GM19468 (cell line): Measurements from ENCODE around the gene MTRF1.
"Not testable (repeated sequence)": the region's sequence is repeated elsewhere in the genome, so short reads cannot be mapped to it uniquely, and the experiment has no call there.

Experiments used
- ATAC-seq: cut with Tn5 transposase; IDR thresholded peaks from one replicate; pipeline ENCODE4 v1.9.1; 2021; ENCODE audit warnings: mild to moderate bottlenecking, moderate library complexity, moderate number of reproducible peaks; ENCODE audit not compliant: unreplicated experiment; ENCODE audit errors: extremely low read depth

Gene MTRF1

DNA sequence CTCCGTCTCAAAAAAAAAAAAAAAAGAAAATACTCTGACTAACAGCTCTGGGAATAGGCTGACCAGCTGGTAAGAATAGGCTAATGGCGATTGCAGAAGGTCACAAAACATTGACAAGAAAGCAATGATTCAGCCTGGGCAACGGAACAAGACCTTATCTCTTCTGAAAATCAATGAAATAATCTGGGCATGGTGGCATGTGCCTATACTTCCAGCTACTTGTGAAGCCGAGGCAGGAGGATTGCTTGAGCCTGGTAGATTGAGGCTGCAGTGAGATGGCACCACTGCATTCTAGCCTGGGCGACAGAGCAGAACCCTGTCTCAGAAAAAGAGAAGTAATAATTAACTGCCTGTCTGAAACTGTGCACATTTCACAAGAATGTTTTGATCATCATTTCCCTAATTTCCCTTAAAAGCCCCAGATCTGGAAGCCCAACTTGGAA lies 18.8 kb upstream of the MTRF1 start:
- no peak for ATAC-seq

DNA sequence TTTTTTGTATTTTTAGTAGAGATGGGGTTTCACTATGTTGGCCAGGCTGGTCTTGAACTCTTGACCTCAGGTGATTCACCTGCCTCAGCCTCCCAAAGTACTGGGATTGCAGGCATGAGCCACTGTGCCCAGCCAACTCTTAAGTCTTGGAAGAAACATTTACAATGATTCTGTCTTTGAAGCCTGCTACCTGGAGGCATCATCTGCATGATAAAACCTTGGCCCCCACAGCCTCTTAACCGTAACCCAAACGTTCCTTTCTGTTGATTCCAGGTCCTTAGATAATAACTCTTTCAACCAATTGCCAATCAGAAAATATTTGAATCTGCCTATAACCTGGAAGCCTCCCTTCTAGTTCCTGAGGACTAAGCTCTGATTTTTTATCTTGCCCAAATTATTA lies 15.8 kb upstream of the MTRF1 start:
- ATAC-seq = not testable (repeated sequence)

DNA sequence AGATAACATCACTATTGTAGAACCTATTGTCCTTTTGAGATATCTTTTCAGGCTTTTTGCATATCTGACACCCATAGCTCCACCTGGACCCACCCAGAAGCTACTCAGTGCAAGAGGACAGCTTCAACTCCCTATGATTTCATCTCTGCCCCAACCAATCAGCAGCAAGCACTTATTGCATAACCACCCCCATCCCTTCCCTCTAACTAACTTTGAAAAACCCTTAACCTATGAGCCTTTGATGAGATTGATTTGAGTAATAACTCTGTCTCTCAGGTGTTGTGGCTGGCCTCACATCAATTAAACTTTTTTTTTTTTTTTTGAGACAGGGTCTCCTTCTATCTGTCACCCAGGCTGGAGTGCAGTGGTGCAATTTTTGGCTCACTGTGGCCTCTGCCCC lies 13.4 kb upstream of the MTRF1 start:
- ATAC-seq = no peak

DNA sequence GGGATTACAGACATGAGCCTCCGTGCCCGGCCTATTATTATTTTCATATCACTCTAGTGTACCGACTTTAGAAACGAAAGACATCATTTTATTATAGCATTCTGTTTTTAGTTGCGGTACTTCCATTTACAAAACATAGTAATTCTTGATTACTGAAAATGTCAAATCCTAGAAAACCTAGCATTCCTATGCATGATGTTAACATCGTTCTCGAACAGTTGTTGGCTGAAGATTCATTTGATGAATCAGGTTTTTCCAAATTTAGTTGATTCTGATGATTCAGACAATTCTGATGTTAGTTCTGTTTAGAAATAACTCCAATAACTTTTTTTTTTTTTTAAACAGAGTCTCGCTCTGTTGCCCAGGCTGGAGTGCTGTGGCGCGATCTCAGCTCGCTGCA lies 11.5 kb upstream of the MTRF1 start:
- ATAC-seq = no peak

DNA sequence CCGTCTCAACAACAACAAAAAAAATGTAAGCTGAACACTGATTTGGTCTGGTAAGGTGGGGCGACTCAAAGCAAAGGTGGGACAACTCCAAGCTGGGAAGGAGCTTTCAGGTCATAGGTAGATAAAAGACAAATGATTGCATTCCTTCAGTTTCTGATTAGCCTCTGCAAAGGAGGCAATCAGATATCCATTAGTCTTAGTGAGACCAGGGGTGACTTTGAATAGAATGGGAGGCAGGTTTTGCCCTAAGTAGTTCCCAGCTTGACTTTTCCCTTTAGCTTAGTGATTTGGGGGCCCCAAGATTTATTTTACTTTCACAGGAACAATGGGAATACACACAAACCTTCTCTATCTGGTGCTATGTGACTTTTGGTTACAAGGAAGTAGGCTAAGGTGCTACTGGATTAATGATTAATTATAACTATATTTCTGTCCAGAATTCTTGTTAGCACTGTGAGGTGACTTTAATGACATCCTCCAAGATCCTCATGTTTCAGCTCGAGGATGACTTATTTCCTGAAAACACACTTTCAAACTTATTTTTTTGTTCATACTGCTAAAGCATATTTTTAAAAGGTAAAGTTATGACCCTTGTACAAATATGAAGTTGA lies 10.6 kb upstream of the MTRF1 start:
- no peak for ATAC-seq

DNA sequence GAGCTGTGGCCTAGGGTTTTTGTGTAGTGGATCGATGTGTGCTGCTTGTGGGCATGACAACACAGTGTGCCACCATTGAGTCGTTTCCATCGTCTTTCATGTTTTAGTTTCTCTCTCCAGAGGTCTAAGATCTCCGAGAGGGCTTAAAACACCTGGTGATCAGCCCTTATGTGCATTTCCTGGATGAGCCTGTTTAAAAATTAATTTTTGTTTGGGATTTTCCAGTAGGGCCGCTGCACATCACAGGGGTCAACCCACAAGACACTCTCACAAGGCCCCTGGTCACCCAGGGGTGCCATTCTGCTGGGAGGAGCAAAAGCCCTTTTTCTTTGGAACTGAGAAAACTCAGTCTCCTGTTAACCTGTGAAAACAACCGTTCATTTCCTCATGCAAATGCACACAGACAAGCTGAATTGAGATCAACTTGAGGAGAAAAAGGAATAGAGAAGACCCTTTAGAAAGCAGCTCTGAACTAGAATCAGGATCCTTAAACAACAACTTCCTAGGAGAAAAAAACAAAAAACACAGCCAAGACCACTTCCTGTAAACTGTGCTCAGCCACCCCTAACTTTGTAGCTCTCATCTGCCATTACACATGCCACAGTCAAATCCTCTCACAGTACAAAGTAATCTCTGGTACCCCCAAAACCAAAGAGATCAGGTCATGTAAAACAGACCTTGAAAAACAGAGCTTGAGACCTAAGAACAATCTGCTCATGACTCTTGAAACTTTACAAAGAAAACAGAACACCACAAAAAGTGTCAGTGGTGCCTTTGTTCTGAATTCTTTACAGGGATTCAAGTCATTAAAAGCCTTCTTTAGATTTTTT lies 8.3 kb upstream of the MTRF1 start:
- ATAC-seq = no peak

DNA sequence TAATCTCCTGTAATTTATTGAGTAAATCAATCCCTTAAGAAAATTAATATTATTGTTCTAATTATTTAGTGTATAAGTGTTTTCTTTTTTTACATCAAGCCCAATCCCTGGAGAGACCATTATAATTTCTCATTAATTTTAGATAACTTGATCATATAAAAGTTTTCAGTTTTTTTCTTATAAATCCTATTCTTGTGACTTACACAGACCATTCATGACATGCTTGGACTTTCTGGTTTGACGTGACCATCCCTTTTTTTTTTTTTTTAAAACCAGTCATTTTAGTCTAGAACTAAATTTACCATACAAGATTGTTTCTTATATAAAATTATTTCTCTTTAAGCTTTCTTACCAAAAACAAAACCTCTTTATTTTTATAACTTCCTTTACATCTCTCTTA lies 5.4 kb upstream of the MTRF1 start:
- ATAC-seq = no peak

DNA sequence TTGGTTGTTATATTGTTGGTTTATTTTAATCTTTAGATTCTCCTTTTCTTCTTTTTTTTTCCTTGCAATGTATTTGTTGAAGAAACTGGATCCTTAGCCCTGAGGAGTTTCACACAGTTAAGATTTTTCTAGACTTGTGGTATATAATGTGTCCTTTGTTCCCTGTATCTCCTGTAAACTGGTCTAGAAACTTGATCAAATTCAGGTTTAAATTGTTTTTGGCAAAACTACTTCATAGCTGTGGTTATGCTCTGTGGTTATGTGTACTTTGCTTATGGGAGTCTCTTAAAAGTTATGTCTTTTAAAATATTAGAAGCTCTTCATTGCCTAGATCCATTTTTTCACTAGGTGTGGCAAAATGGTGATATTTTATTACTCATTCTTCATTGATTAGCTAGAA lies 3.7 kb upstream of the MTRF1 start:
- ATAC-seq = no peak

DNA sequence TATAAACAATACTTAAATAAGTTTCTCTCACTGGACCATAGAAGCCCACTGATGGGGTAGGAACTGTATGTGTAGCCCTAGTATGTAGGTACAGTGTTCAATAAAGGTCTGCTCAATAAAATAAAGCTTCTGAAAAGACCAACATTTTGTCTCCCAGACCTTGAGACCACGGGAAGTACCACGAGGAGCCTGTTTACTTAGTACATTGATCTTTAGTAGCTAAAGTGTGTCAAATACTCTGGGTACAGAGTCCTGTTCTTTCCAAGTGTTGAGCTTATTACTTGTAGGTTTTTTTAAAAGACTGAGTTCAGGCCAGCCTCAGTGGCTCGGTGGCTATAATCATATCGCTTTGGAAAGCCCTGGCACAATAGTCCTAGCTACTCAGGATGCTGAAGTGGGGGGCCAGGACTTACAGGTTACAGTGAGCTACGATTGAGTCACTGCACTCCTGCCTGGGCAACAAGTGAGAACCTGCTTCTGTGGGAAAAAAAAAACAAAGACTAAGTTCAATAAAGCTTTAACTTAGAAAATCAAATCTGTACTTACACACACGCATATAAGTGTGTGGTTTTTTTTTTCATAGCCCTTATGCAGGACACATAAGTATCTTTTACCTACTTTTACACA lies 3.4 kb downstream of the MTRF1 start:
- no peak for ATAC-seq

DNA sequence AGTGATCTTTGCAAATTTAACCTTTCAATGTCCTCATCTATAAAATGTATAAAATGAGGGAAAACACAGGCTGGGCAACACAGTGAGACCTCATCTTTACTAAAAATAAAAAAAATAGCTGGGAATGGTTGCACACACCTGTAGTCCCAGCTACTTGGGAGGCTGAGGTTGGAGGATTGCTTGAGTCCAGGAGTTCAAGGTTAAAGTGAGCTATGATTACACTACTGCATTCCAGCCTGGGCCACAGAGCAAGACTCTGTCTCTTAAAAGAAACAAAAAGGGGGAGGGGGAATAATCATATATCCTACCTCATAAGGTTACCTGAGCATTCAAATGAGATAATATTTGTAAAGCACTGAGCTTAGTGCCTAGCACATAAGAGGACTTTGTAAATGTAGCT lies 5.8 kb downstream of the MTRF1 start:
- ATAC-seq = no peak

DNA sequence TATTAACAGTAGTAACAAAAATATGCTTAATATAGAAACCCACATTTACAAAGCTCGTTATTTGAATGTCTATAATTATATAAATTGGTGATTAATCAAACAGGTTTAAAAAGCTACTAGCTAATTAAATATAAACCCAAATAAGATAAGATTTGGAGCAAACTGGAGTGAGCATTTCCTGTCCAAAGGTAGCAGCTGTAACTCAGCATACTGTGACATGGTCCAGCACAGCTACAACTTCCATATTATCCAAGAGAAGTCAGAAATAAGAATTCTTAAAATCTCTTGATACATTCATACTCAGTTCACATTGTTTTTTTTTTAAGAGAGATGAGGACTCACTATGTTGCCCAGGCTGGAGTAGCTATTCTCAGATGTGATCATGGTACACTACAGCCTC lies 8.5 kb downstream of the MTRF1 start:
- ATAC-seq = no peak

DNA sequence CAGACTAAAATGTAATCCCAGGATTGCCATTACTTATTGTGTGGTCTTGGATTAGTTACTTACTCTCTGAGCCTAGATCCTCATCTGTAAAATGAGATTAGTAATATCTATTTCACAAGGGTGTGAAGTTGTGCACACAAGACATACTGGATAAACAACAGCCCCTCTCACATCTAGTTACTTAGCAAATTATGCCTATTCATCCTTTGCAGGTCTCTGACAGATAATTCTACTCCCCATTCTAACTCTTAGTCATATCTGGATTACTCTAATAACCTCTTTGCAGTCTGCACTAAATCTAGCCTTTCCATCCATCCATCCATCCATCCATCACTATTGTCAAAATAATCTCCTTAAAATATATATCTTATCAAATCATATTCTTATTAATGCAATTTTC lies 12.4 kb downstream of the MTRF1 start:
- no peak for ATAC-seq

DNA sequence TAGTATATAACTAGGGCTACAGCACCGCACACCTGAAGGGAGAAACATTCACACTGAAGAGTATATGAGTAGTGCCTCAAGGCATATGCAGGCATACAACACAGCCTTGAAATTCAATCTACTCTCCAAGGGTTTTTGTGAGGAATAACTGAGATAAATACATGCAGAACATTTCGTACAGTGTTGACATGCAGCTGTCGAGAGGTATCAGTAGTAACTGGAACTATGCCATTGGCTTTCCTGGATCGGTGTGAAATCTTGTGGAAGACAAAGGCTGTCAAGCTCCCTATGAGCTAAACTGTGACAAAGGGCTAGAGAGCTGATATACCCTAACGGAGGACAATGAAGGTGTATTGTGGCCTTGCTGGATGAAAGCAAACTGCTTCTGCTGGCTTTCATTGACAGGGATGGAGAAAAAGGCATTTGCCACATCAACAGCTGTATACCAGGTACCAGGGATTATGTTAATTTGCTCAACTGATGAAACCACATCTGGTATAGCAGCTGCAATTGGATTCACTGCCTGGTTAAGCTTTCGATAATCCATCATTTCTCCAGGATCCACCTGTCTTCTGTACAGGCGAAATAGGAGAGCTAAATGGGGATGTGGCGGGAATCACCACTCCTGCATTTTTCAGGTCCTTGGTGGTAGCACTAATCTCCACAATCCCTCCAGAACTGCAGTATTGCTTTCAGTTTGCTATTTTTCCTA lies 16.3 kb downstream of the MTRF1 start:
- no peak for ATAC-seq

DNA sequence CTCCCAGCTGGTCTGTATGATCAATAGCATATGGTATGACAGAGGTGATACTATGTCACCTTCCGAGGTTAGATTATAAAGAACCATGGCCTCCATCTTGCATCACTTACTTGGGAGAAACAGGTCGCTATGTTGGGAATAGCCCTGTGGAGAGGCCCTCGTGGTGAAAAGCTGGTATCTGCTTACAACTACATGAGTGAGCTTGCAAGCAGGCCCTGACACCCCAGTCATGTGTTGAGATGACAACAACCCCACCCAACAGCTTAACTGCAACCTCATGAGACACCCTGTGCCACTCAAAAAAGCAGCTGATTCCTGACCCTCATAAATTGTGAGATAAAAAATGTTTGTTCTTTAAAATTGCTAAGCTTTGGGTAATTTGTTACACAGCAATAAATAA lies 18.8 kb downstream of the MTRF1 start:
- no peak for ATAC-seq

DNA sequence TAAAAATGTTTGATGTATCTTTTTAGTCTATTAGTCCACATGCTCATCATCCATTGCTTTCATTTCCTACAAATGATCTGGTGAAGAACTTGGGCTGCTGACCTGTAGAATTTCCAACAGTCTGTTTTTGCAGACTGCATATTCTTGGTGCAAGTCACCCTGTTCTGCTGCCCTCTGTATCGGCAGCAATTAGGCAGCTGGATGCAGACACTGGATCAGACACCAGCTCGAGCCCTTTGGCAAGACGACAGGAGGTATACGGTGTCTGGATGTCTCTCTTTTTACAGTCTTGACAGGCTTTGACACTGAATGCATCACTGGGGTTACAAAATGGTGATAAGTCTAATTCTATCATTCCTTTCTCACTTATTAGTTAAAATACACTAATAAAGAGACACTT lies 21.8 kb downstream of the MTRF1 start:
- no peak for ATAC-seq

DNA sequence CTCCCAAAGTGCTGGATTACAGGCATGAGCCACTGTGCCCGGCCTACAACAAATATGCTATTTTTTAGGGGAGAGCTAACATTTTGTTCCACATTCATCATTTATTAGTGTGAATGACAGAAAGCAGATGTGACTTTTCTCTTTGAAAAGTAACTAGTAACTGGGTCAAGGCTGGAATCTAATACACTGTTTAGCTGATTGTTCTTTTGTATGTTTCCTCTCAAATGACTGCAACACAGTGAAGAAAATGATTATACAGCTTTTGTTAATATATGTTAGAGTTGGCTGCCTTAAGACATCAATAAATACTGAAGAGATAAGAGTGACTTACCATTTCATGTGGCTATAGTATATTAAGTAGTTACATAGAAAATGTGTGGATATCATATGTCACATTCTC lies 27.0 kb downstream of the MTRF1 start:
- ATAC-seq = no peak

DNA sequence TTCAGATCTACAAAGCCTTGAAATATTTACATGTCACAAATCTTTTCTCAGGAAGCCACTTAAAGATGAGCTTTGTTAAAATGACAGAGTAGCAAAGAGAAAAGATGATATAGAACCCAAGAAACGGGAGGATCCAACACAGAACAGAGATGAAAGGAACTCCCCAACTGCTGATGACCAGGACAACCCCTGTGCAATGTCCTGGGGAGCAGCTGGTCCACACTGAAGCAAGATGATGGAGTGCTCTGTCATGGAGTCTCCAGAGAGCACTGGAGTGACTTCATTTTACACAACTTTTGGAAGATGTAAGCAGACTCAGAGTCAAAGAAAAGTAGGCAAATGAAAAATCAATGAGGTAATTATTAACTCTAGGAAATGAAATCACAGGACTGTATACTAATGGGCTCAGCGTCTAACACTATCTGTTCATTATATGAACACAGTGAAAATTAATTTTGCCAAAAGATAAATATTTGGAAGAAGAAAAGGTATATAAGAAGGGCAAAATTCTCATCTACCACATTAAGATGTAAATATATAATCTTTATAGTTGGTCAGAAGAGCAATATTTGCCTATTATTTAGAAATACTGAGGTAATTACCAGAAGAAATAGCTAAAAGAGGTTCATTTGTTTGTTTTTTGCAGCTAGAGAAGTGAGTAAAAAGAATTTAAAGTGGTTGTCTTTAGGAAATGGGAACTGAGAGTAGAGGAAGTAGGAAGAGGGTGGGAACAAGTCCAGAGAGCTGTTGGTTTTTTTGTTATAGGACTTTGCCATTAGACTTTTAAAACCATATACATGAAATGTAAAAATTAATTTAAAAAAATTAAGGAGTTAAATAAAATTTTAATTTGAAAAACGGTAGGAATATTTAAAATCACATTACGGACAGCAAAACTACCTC lies 30.5 kb downstream of the MTRF1 start:
- no peak for ATAC-seq

DNA sequence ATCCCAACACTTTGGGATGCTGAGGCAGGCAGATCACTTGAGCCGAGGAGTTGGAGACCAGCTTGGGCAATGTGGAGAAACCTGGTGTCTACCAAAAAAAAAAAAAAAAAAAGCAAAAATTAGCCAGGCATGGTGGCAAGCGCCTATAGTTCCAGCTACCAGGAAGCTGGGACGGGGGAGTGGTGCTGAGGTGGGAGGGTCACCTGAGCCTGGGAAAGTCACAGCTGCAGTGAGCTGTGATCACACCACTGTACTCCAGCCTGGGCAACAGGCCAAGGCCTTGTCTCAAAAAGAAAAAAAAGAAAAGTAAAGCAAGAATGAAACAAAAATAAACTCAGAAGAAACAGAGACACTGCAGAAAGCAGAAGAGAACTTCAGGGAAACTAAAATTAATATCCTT lies 31.6 kb downstream of the MTRF1 start:
- ATAC-seq = no peak

DNA sequence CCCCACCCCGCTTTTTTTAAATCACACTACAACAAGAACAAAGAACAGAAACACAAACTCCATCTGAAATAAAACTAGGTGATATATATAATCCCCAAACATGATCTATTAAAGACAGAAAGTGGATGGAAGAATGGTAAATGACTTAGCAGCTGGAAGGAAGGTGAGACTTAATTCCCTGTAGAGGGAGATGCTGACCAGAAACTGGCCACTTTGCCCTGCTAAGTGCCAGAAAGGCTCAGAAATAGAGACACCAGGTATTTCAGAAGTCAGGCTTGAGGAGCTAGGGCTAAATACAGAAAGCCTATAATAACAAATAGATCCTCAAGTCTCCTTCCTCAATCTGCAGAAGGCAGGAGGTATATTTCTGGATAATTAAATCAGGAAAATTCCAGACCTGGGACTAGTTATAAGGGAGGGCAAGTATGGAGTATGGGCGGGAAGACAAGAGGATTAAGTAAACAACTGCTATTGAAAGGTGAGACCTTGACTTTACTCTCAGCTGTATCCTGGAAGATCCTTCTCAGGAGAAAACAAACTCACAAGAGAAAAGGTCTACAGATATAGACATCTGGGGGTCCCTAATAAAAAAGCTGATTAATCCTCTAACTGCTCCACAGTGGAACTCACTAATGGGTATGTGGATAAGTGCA lies 32.2 kb downstream of the MTRF1 start:
- ATAC-seq = no peak
